ENCODE results near the gene S100A1.
"Not testable (repeated sequence)": the region's sequence is repeated elsewhere in the genome, so short reads cannot be mapped to it uniquely, and the experiment has no call there.

S100A1 gene

GRCh38 chr1:153636312-153636711 lies 8.1 kb downstream of the S100A1 start:
- H3K27ac ChIP-seq (replicated peaks): no peak overlapping the region
- H3K27me3 ChIP-seq (ENCODE audit: insufficient read depth, poor library complexity, severe bottlenecking): no peaks in the 10 kb centered on the region
- no peak for DNase-seq (ENCODE audit: low read depth in 1 of 2, low spot score in 1 of 2)
- H3K4me3 ChIP-seq (replicated peaks; ENCODE audit: insufficient read depth, low read length): no peak overlapping the region
- TF ChIP-seq CTCF (IDR thresholded peaks at IDR 0.05; ENCODE audit: insufficient read depth, low read length) (no peak), GABPA (IDR thresholded peaks at IDR 0.05; ENCODE audit: low read depth) (no peak), POLR2AphosphoS5 (IDR thresholded peaks at IDR 0.05; ENCODE audit: low read depth) (no peak), REST (IDR thresholded peaks at IDR 0.05; ENCODE audit: insufficient replicate concordance, low read depth) (no peak), SPI1 (IDR thresholded peaks at IDR 0.05; ENCODE audit: borderline replicate concordance, low read depth) (no peak)

- no peak overlapping the region for H3K27ac ChIP-seq (replicated peaks)
- no peaks in the 10 kb centered on the region for H3K27me3 ChIP-seq (ENCODE audit: insufficient read depth, poor library complexity, severe bottlenecking)
- no peak for DNase-seq (ENCODE audit: low read depth in 1 of 2, low spot score in 1 of 2)
- no peak overlapping the region for H3K4me3 ChIP-seq (replicated peaks; ENCODE audit: insufficient read depth, low read length)
- no peak for TF ChIP-seq SPI1 (IDR thresholded peaks at IDR 0.05; ENCODE audit: borderline replicate concordance, low read depth)
- no peak for TF ChIP-seq POLR2AphosphoS5 (IDR thresholded peaks at IDR 0.05; ENCODE audit: low read depth)
- TF ChIP-seq CTCF (IDR thresholded peaks at IDR 0.05; ENCODE audit: insufficient read depth, low read length): no peak
- no peak for TF ChIP-seq GABPA (IDR thresholded peaks at IDR 0.05; ENCODE audit: low read depth)
- no peak for TF ChIP-seq REST (IDR thresholded peaks at IDR 0.05; ENCODE audit: insufficient replicate concordance, low read depth)
These were observed 10.0 kb downstream of the S100A1 start for GRCh38 chr1:153638261-153638660.

- H3K4me3 ChIP-seq (replicated peaks; ENCODE audit: insufficient read depth, low read length): no peak overlapping the region
These were observed 11.0 kb downstream of the S100A1 start for GRCh38 chr1:153639280-153639679.

GRCh38 chr1:153640213-153640612 lies 12.0 kb downstream of the S100A1 start:
- not testable (repeated sequence) for DNase-seq (ENCODE audit: low read depth in 1 of 2, low spot score in 1 of 2); H3K27ac ChIP-seq (replicated peaks); H3K27me3 ChIP-seq (ENCODE audit: insufficient read depth, poor library complexity, severe bottlenecking); H3K4me3 ChIP-seq (replicated peaks; ENCODE audit: insufficient read depth, low read length)

More at GRCh38 chr1:153639280-153639679, 11.0 kb downstream of the S100A1 start:
- Histone ChIP-seq H3K27me3 (ENCODE audit: insufficient read depth, poor library complexity, severe bottlenecking) (no peaks in the 10 kb centered on the region), H3K27ac (replicated peaks) (no peak overlapping the region)
- TF ChIP-seq REST (IDR thresholded peaks at IDR 0.05; ENCODE audit: insufficient replicate concordance, low read depth) (no peak), GABPA (IDR thresholded peaks at IDR 0.05; ENCODE audit: low read depth) (no peak)
- no peak for DNase-seq (ENCODE audit: low read depth in 1 of 2, low spot score in 1 of 2)
